Measurements from ENCODE around the gene PARN.

DNA sequence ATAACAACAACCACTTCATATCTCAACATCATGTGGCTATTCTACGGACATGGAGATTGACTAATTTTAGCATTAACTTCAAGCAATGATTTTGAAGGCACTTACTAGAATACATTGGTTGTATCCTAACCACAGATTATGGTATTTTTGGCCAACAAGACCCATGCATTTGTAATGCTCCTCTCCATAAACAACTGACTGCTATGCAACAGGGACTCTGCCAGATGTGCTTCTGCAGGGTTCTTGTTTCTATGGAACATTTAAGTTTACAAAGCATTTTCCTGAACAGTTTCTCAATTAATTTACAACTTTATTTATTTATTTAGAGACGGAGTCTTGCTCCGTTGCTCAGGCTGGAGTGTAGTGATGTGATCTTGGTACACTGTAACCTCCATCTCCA lies 178.0 kb downstream of the PARN start:
- no peak for TF ChIP-seq POLR2A (IDR thresholded peaks at IDR 0.05)
- TF ChIP-seq, protein P1, sequence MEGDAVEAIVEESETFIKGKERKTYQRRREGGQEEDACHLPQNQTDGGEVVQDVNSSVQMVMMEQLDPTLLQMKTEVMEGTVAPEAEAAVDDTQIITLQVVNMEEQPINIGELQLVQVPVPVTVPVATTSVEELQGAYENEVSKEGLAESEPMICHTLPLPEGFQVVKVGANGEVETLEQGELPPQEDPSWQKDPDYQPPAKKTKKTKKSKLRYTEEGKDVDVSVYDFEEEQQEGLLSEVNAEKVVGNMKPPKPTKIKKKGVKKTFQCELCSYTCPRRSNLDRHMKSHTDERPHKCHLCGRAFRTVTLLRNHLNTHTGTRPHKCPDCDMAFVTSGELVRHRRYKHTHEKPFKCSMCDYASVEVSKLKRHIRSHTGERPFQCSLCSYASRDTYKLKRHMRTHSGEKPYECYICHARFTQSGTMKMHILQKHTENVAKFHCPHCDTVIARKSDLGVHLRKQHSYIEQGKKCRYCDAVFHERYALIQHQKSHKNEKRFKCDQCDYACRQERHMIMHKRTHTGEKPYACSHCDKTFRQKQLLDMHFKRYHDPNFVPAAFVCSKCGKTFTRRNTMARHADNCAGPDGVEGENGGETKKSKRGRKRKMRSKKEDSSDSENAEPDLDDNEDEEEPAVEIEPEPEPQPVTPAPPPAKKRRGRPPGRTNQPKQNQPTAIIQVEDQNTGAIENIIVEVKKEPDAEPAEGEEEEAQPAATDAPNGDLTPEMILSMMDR (IDR thresholded peaks at IDR 0.05), result no peak
